HepG2 (cell line): ENCODE data around the gene ADRM1. TPM values are rescaled to one million over a fixed set of nuclear protein-coding genes. Genes with fewer than 3 reads are reported as not detected.
A peak's percentile ranks its signal among the peaks of the same experiment; 100 is the strongest.

ENCODE experiments used
- AHR ChIP-seq: IDR thresholded peaks from 2 replicates; pipeline ENCODE4 v1.6.1; 2018; ENCODE audit warnings: missing genetic modification reagents, missing compliant biosample characterization
- ERF ChIP-seq: IDR thresholded peaks from 2 replicates; pipeline ENCODE4 v1.6.1; 2018; ENCODE audit warnings: missing biosample characterization, missing genetic modification reagents
- GABPB1 ChIP-seq: IDR thresholded peaks from 2 replicates; pipeline ENCODE4 v1.6.1; 2016; ENCODE audit warnings: mild to moderate bottlenecking, missing genetic modification reagents, moderate library complexity, missing compliant biosample characterization
- MBNL3 ChIP-seq: fragments of 250-450 bp; sonication (Bioruptor Pico); conservative IDR thresholded peaks from 2 replicates; pipeline ENCODE4 v1.8.0; 2022; ENCODE audit warnings: mild to moderate bottlenecking, inconsistent platforms
- MXD1 ChIP-seq: sonication (generic); formaldehyde crosslinking; IDR thresholded peaks from 2 replicates; pipeline ENCODE4 v1.4.0; 2020; ENCODE audit warnings: mild to moderate bottlenecking, missing genetic modification reagents
- NCOR1 ChIP-seq: fragments of 200-600 bp; sonication (generic); IDR thresholded peaks from 2 replicates; pipeline ENCODE4 v1.7.0; 2017; ENCODE audit warnings: antibody characterized with exemption, low read length, borderline replicate concordance
- PAWR ChIP-seq: sonication (generic); formaldehyde crosslinking; IDR thresholded peaks from 2 replicates; pipeline ENCODE4 v1.4.0; 2020; ENCODE audit warnings: missing genetic modification reagents, mild to moderate bottlenecking, borderline replicate concordance
- RFX1 ChIP-seq: fragments of 450-650 bp; IDR thresholded peaks from 2 replicates; pipeline ENCODE4 v1.6.1; 2017
- TCF7 ChIP-seq: sonication (generic); IDR thresholded peaks from 2 replicates; pipeline ENCODE4 v1.6.1; 2016; ENCODE audit warnings: antibody characterized with exemption, low read depth
- TEAD2 ChIP-seq: sonication (generic); formaldehyde crosslinking; IDR thresholded peaks from 2 replicates; pipeline ENCODE4 v1.9.0; 2021; ENCODE audit warnings: missing genetic modification reagents
- ZNF296 ChIP-seq: sonication (generic); formaldehyde crosslinking; conservative IDR thresholded peaks from 2 replicates; pipeline ENCODE4 v1.5.0; 2020; ENCODE audit warnings: mild to moderate bottlenecking, missing genetic modification reagents
- ZNF512B ChIP-seq: sonication (generic); formaldehyde crosslinking; IDR thresholded peaks from 2 replicates; pipeline ENCODE4 v1.5.1; 2020; ENCODE audit warnings: missing genetic modification reagents, mild to moderate bottlenecking, borderline replicate concordance
- polyA plus RNA-seq, 8 experiments: library from polyadenylated mRNA; depleted of rRNA in 3 of 8; stranded (reverse) in 7 of 8; unstranded in 1 of 8; fragments of >200 nt; fragmentation: Illumina TruSeq in 4 of 8; extraction: Trizol in 4 of 8; gene quantifications; 2 replicates each; pipeline versions ENCODE4 v1.2.1 to v1.2.3, GENCODE V29; 2011 to 2016; ENCODE audit warnings: low read depth in 4 of 8, missing spikeins in 1 of 8, mixed read lengths in 1 of 8; ENCODE audit not compliant: insufficient read depth in 1 of 8
- total RNA-seq, 5 experiments: library from RNA; depleted of rRNA; stranded (reverse); fragments of >200 nt; fragmentation: Illumina TruSeq; extraction: Trizol; gene quantifications; 2 replicates each; pipeline ENCODE4 v1.2.3, GENCODE V29; 2016; ENCODE audit warnings: low read depth in 1 of 5
- TF ChIP-seq, protein P1 (sequence below): fragments of 450-650 bp; IDR thresholded peaks from 2 replicates; pipeline ENCODE4 v1.6.1; 2017; ENCODE audit warnings: mild to moderate bottlenecking
- TF ChIP-seq, protein P2 (sequence below): sonication (generic); formaldehyde crosslinking; conservative IDR thresholded peaks from 2 replicates; pipeline ENCODE4 v1.8.0; 2022; ENCODE audit warnings: mild to moderate bottlenecking, moderate library complexity, missing genetic modification reagents
- TF ChIP-seq, protein P3 (sequence below): sonication (generic); formaldehyde crosslinking; IDR thresholded peaks from 2 replicates; pipeline ENCODE4 v1.4.0; 2020; ENCODE audit warnings: missing genetic modification reagents
- TF ChIP-seq, protein P4 (sequence below): sonication (generic); formaldehyde crosslinking; IDR thresholded peaks from 2 replicates; pipeline ENCODE4; 2020; ENCODE audit warnings: missing genetic modification reagents, mild to moderate bottlenecking, borderline replicate concordance

ADRM1 gene
- total and polyA plus RNA-seq, 2 of the 13 experiments (the other 11 are each of a cell fraction or from before 2014, with no cell fraction given) = 92.9 to 154 TPM

DNA sequence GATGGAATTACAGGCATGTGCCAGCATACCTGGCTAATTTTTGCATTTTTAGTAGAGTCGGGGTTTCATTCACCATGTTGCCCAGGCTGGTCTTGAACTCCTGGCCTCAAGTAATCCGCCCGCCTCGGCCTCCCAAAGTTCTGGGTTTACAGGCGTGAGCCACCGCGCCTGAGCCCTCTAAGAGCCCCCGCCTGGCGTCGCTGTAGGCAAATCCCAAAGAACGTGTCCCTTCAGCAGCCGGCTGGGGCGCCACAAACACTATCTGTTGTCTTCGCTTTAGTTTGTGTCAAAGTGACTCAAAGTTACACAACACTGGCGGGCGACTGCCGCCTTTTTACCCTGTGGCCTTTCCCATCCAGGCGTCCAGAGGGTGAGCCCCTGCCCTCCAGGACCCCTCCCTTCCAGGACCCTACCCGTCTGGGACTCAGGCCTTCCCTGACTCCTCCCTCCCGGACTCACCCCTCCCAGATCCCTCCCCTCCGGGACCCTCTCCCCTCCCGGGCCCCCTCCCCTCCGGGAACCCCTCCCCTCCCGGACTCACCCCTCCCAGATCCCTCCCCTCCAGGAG is 940 bp upstream of the ADRM1 start (continued):
- TF ChIP-seq ZNF512B = no peak
- TF ChIP-seq, protein P1, sequence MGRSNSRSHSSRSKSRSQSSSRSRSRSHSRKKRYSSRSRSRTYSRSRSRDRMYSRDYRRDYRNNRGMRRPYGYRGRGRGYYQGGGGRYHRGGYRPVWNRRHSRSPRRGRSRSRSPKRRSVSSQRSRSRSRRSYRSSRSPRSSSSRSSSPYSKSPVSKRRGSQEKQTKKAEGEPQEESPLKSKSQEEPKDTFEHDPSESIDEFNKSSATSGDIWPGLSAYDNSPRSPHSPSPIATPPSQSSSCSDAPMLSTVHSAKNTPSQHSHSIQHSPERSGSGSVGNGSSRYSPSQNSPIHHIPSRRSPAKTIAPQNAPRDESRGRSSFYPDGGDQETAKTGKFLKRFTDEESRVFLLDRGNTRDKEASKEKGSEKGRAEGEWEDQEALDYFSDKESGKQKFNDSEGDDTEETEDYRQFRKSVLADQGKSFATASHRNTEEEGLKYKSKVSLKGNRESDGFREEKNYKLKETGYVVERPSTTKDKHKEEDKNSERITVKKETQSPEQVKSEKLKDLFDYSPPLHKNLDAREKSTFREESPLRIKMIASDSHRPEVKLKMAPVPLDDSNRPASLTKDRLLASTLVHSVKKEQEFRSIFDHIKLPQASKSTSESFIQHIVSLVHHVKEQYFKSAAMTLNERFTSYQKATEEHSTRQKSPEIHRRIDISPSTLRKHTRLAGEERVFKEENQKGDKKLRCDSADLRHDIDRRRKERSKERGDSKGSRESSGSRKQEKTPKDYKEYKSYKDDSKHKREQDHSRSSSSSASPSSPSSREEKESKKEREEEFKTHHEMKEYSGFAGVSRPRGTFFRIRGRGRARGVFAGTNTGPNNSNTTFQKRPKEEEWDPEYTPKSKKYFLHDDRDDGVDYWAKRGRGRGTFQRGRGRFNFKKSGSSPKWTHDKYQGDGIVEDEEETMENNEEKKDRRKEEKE = no peak
- no peak for TF ChIP-seq RFX1
- TF ChIP-seq AHR (CRISPR knock-in tag) = peak; percentile 80
- TF ChIP-seq ZNF296 = peak; percentile 70; the same call in 1 of the 2 replicates
- TF ChIP-seq, protein P2, sequence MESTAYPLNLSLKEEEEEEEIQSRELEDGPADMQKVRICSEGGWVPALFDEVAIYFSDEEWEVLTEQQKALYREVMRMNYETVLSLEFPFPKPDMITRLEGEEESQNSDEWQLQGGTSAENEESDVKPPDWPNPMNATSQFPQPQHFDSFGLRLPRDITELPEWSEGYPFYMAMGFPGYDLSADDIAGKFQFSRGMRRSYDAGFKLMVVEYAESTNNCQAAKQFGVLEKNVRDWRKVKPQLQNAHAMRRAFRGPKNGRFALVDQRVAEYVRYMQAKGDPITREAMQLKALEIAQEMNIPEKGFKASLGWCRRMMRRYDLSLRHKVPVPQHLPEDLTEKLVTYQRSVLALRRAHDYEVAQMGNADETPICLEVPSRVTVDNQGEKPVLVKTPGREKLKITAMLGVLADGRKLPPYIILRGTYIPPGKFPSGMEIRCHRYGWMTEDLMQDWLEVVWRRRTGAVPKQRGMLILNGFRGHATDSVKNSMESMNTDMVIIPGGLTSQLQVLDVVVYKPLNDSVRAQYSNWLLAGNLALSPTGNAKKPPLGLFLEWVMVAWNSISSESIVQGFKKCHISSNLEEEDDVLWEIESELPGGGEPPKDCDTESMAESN (CRISPR knock-in tag) = peak; percentile 93
- peak; percentile 26; the same call in 1 of the 2 replicates for TF ChIP-seq GABPB1 (CRISPR knock-in tag)
- TF ChIP-seq, protein P3, sequence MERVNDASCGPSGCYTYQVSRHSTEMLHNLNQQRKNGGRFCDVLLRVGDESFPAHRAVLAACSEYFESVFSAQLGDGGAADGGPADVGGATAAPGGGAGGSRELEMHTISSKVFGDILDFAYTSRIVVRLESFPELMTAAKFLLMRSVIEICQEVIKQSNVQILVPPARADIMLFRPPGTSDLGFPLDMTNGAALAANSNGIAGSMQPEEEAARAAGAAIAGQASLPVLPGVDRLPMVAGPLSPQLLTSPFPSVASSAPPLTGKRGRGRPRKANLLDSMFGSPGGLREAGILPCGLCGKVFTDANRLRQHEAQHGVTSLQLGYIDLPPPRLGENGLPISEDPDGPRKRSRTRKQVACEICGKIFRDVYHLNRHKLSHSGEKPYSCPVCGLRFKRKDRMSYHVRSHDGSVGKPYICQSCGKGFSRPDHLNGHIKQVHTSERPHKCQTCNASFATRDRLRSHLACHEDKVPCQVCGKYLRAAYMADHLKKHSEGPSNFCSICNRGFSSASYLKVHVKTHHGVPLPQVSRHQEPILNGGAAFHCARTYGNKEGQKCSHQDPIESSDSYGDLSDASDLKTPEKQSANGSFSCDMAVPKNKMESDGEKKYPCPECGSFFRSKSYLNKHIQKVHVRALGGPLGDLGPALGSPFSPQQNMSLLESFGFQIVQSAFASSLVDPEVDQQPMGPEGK = peak; percentile 98
- peak; percentile 95 for TF ChIP-seq ERF (CRISPR knock-in tag)
- TF ChIP-seq, protein P4, sequence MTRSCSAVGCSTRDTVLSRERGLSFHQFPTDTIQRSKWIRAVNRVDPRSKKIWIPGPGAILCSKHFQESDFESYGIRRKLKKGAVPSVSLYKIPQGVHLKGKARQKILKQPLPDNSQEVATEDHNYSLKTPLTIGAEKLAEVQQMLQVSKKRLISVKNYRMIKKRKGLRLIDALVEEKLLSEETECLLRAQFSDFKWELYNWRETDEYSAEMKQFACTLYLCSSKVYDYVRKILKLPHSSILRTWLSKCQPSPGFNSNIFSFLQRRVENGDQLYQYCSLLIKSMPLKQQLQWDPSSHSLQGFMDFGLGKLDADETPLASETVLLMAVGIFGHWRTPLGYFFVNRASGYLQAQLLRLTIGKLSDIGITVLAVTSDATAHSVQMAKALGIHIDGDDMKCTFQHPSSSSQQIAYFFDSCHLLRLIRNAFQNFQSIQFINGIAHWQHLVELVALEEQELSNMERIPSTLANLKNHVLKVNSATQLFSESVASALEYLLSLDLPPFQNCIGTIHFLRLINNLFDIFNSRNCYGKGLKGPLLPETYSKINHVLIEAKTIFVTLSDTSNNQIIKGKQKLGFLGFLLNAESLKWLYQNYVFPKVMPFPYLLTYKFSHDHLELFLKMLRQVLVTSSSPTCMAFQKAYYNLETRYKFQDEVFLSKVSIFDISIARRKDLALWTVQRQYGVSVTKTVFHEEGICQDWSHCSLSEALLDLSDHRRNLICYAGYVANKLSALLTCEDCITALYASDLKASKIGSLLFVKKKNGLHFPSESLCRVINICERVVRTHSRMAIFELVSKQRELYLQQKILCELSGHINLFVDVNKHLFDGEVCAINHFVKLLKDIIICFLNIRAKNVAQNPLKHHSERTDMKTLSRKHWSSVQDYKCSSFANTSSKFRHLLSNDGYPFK (CRISPR knock-in tag) = no peak
- no peak for TF ChIP-seq TEAD2 (CRISPR knock-in tag)
- no peak; the same call in 1 of the 2 replicates for TF ChIP-seq NCOR1
- TF ChIP-seq PAWR (CRISPR knock-in tag) = peak; percentile 92; the same call in 1 of the 2 replicates
- no peak for TF ChIP-seq MXD1
- TF ChIP-seq MBNL3 (CRISPR knock-in tag) = no peak
- peak; percentile 24; the same call in 1 of the 2 replicates for TF ChIP-seq TCF7
